CD14-positive monocyte (primary cell): ENCODE data around the gene TBC1D16. TPM values are rescaled to one million over a fixed set of nuclear protein-coding genes. Genes with fewer than 3 reads are reported as not detected.

ENCODE experiments used
- DNase-seq, 3 donors: peaks; one replicate each; pipeline ENCODE4 v3.0.0-alpha.2; 2011 to 2022
- H2AFZ ChIP-seq: 2 replicates; pipeline ENCODE4 v1.6.0; 2012; ENCODE audit warnings: mild to moderate bottlenecking, low read depth, low read length, inconsistent platforms; ENCODE audit not compliant: insufficient read depth, poor library complexity, severe bottlenecking
- H3K27ac ChIP-seq, 2 donors: 1 replicate in 1 of 2; 2 replicates in 1 of 2; pipeline ENCODE4 v1.5.1; 2012 to 2013; ENCODE audit warnings: low read length in 2 of 2, control low read depth in 1 of 2, inconsistent platforms in 1 of 2, low read depth in 1 of 2, mild to moderate bottlenecking in 1 of 2
- H3K27me3 ChIP-seq, 2 donors: one replicate each; pipeline versions ENCODE4 v1.6.0 to v1.6.1; 2011 to 2013; ENCODE audit warnings: low read length in 2 of 2; ENCODE audit not compliant: control insufficient read depth in 2 of 2, insufficient read depth in 2 of 2
- H3K36me3 ChIP-seq, 2 donors: replicated peaks in 1 of 2; 1 replicate in 1 of 2; 2 replicates in 1 of 2; pipeline versions ENCODE4 v1.5.1 to v1.6.1; 2012 to 2013; ENCODE audit warnings: low read length in 2 of 2, control low read depth in 1 of 2, inconsistent platforms in 1 of 2, mild to moderate bottlenecking in 1 of 2; ENCODE audit not compliant: insufficient read depth in 2 of 2, control insufficient read depth in 1 of 2
- H3K4me1 ChIP-seq, 2 donors: 1 replicate in 1 of 2; 2 replicates in 1 of 2; pipeline versions ENCODE4 v1.5.1 to v1.6.1; 2012 to 2013; ENCODE audit warnings: low read length in 2 of 2, control low read depth in 1 of 2, inconsistent platforms in 1 of 2, mild to moderate bottlenecking in 1 of 2, moderate library complexity in 1 of 2; ENCODE audit not compliant: insufficient read depth in 2 of 2, control insufficient read depth in 1 of 2
- H3K4me2 ChIP-seq: replicated peaks from 2 replicates; pipeline ENCODE3; 2012; ENCODE audit warnings: low read length, moderate library complexity, mild to moderate bottlenecking; ENCODE audit not compliant: poor library complexity, severe bottlenecking; ENCODE audit errors: extremely low read depth
- H3K4me3 ChIP-seq, 3 experiments: fragments of 200-600 bp in 1 of 3; sonication (generic) in 1 of 3; replicated peaks in 1 of 3; 1 replicate in 2 of 3; 2 replicates in 1 of 3; pipeline ENCODE4 v1.5.1; 2011 to 2013; ENCODE audit warnings: low read length in 3 of 3, mild to moderate bottlenecking in 3 of 3, control low read depth in 2 of 3, low read depth in 2 of 3, inconsistent platforms in 1 of 3, moderate library complexity in 1 of 3
- H3K79me2 ChIP-seq: 2 replicates; pipeline ENCODE4 v1.6.0; 2012; ENCODE audit warnings: mild to moderate bottlenecking, control low read depth, inconsistent platforms, low read length, moderate library complexity; ENCODE audit not compliant: insufficient read depth
- H3K9ac ChIP-seq: 2 replicates; pipeline ENCODE4 v1.6.0; 2017; ENCODE audit warnings: low read length, mild to moderate bottlenecking; ENCODE audit not compliant: insufficient read depth, poor library complexity, severe bottlenecking
- H3K9me3 ChIP-seq, 2 donors: replicated peaks in 1 of 2; 1 replicate in 1 of 2; 2 replicates in 1 of 2; pipeline versions ENCODE4 v1.5.1 to v1.6.1; 2012 to 2013; ENCODE audit warnings: low read length in 2 of 2, control low read depth in 1 of 2; ENCODE audit not compliant: control insufficient read depth in 1 of 2, insufficient read depth in 1 of 2
- H4K20me1 ChIP-seq: 2 replicates; pipeline ENCODE4 v1.6.0; 2012; ENCODE audit warnings: mild to moderate bottlenecking, low read length, control low read depth, moderate library complexity; ENCODE audit not compliant: insufficient read depth
- H3K27ac Mint-ChIP-seq, 7 donors: one replicate each; pipeline ENCODE4 v1.8.0; 2020; ENCODE audit warnings: mild to moderate bottlenecking in 7 of 7, mixed read lengths in 7 of 7, moderate library complexity in 6 of 7, inconsistent platforms in 2 of 7
- H3K27me3 Mint-ChIP-seq, 3 donors: one replicate each; pipeline ENCODE4 v1.8.0; 2021 to 2022; ENCODE audit warnings: low read depth in 3 of 3, mild to moderate bottlenecking in 3 of 3, mixed read lengths in 3 of 3, moderate library complexity in 3 of 3, inconsistent platforms in 1 of 3
- H3K36me3 Mint-ChIP-seq, 2 donors: one replicate each; pipeline ENCODE4 v1.8.0; 2020; ENCODE audit warnings: mixed read lengths in 2 of 2, inconsistent platforms in 1 of 2, mild to moderate bottlenecking in 1 of 2
- H3K4me1 Mint-ChIP-seq: one replicate; pipeline ENCODE4 v1.8.0; 2020; ENCODE audit warnings: mild to moderate bottlenecking, mixed read lengths
- H3K4me3 Mint-ChIP-seq, 2 donors: one replicate each; pipeline ENCODE4 v1.8.0; 2020; ENCODE audit warnings: mild to moderate bottlenecking in 2 of 2, mixed read lengths in 2 of 2, moderate library complexity in 1 of 2
- H3K9me3 Mint-ChIP-seq, 7 donors: one replicate each; pipeline ENCODE4 v1.8.0; 2020 to 2022; ENCODE audit warnings: mixed read lengths in 7 of 7, mild to moderate bottlenecking in 6 of 7, moderate library complexity in 6 of 7, inconsistent platforms in 2 of 7
- CTCF ChIP-seq: fragments of 200-600 bp; IDR thresholded peaks from one replicate; pipeline ENCODE4 v1.8.0; 2022; ENCODE audit warnings: antibody characterized with exemption, mild to moderate bottlenecking
- WGBS: methylation state at CpG from one replicate; pipeline ENCODE4 v1.1.5; 2013; ENCODE audit warnings: missing lambda C conversion rate; ENCODE audit not compliant: insufficient coverage; 5-methylcytosine and 5-hydroxymethylcytosine counted together
- intact Hi-C, 2 donors: fragments of 100-400 bp; cut with micrococcal nuclease; formaldehyde crosslinking; loops; one replicate each; pipeline versions ENCODE4 v1.15.0 to v1.15.1; 2023
- polyA plus RNA-seq, 3 donors: library from polyadenylated mRNA; depleted of rRNA in 1 of 3; unstranded in 2 of 3; stranded (reverse) in 1 of 3; fragments of 300-500 nt in 2 of 3; fragments of >200 nt in 1 of 3; fragmentation: Illumina TruSeq in 2 of 3; gene quantifications; 1 replicate in 2 of 3; 2 replicates in 1 of 3; pipeline ENCODE4 v1.2.3, GENCODE V29; 2012 to 2021

The TBC1D16 gene
- polyA plus RNA-seq, 3 donors: 0.11 to 0.53 (median 0.27) TPM

- H2AFZ ChIP-seq: no peak overlapping the region
- no peaks in the 10 kb centered on the region for H3K79me2 ChIP-seq
- 96% methylated on average over 29 of the region's 31 CpGs for WGBS
- peaks cover 0 to 5% of the 10 kb centered on the region in 2 donors for H3K27me3 ChIP-seq
- no peak for DNase-seq
- H4K20me1 ChIP-seq: no peaks in the 10 kb centered on the region
- Mint-ChIP-seq H3K4me1 (peaks cover 8% of the 10 kb centered on the region), H3K27me3 (peaks cover 7 to 12% (median 10%) of the 10 kb centered on the region in 3 donors), H3K9me3 (no peaks in the 10 kb centered on the region), H3K27ac (no peak overlapping the region), H3K36me3 (no peaks in the 10 kb centered on the region), H3K4me3 (no peak overlapping the region)
- H3K36me3 ChIP-seq: no peaks in the 10 kb centered on the region
- H3K9me3 ChIP-seq: no peaks in the 10 kb centered on the region
- H3K4me1 ChIP-seq: peaks cover 4 to 6% of the 10 kb centered on the region in 2 donors
- intact Hi-C loops: no loop called here
- H3K4me3 ChIP-seq: no peak overlapping the region
- no peak overlapping the region for H3K27ac ChIP-seq
- no peak overlapping the region for H3K4me2 ChIP-seq
- TF ChIP-seq CTCF: no peak
- no peak overlapping the region for H3K9ac ChIP-seq
Observed at GRCh38 chr17:79947351-79948031, 88.2 kb downstream of the TBC1D16 start.

- no peaks in the 10 kb centered on the region for H3K9me3 Mint-ChIP-seq
- H3K9me3 ChIP-seq: no peaks in the 10 kb centered on the region
- no peak overlapping the region for H3K4me3 Mint-ChIP-seq
- H3K79me2 ChIP-seq: no peaks in the 10 kb centered on the region
- H3K4me3 ChIP-seq: no peak overlapping the region
- DNase-seq: no peak
- no peak overlapping the region for H3K4me2 ChIP-seq
- no peak overlapping the region for H2AFZ ChIP-seq
- no peak overlapping the region for H3K27ac Mint-ChIP-seq
- no peak overlapping the region for H3K27ac ChIP-seq
- no peaks in the 10 kb centered on the region for H4K20me1 ChIP-seq
- 90% methylated on average over 21 of the region's 25 CpGs for WGBS
- no peak overlapping the region for H3K9ac ChIP-seq
- TF ChIP-seq CTCF: no peak
- peaks cover 0 to 5% of the 10 kb centered on the region in 2 donors for H3K27me3 ChIP-seq
- H3K4me1 ChIP-seq: peaks cover 4 to 10% of the 10 kb centered on the region in 2 donors
- H3K4me1 Mint-ChIP-seq: peaks cover 9% of the 10 kb centered on the region
- H3K36me3 Mint-ChIP-seq: no peaks in the 10 kb centered on the region
- intact Hi-C loops: no loop called here
- peaks cover 9 to 12% (median 12%) of the 10 kb centered on the region in 3 donors for H3K27me3 Mint-ChIP-seq
- H3K36me3 ChIP-seq: no peaks in the 10 kb centered on the region
Observed at GRCh38 chr17:79946352-79947231, 89.1 kb downstream of the TBC1D16 start.
